DMS153 (cell line): ENCODE measurements around the gene ZNF792.
"Not testable (repeated sequence)": the region's sequence is repeated elsewhere in the genome, so short reads cannot be mapped to it uniquely, and the experiment has no call there.

ENCODE experiments used
- DNase-seq: peaks from one replicate; lab custom pipeline; 2025; lab: John Stamatoyannopoulos, UW

ZNF792 gene

GRCh38 chr19:34998777-34999497 lies 34.9 kb upstream of the ZNF792 start:
- DNase-seq, result no peak

- DNase-seq, result not testable (repeated sequence)
Observed at GRCh38 chr19:34998224-34998623, 34.2 kb upstream of the ZNF792 start.

- DNase-seq, result no peak
Observed at GRCh38 chr19:34997071-34997617, 33.1 kb upstream of the ZNF792 start.

- no peak for DNase-seq
Observed at GRCh38 chr19:34995551-34995950, 31.5 kb upstream of the ZNF792 start.

- DNase-seq, result peak; percentile 55
Observed at GRCh38 chr19:34994643-34995541, 30.9 kb upstream of the ZNF792 start.

- DNase-seq, result no peak
Observed at GRCh38 chr19:34994286-34994642, 30.2 kb upstream of the ZNF792 start.

GRCh38 chr19:34992582-34992981 lies 28.6 kb upstream of the ZNF792 start:
- not testable (repeated sequence) for DNase-seq

- no peak for DNase-seq
Observed at GRCh38 chr19:34991542-34992333, 27.7 kb upstream of the ZNF792 start.

GRCh38 chr19:34990578-34991192 lies 26.7 kb upstream of the ZNF792 start:
- DNase-seq, result no peak

GRCh38 chr19:34989298-34989697 lies 25.3 kb upstream of the ZNF792 start:
- no peak for DNase-seq

GRCh38 chr19:34988119-34988518 lies 24.1 kb upstream of the ZNF792 start:
- no peak for DNase-seq

- no peak for DNase-seq
Observed at GRCh38 chr19:34985249-34986022, 21.4 kb upstream of the ZNF792 start.

- DNase-seq, result no peak
Observed at GRCh38 chr19:34984287-34984686, 20.3 kb upstream of the ZNF792 start.

- DNase-seq, result no peak
Observed at GRCh38 chr19:34983786-34984185, 19.8 kb upstream of the ZNF792 start.

GRCh38 chr19:34982275-34982674 lies 18.2 kb upstream of the ZNF792 start:
- DNase-seq, result no peak

GRCh38 chr19:34979819-34980640 lies 16.0 kb upstream of the ZNF792 start:
- DNase-seq, result no peak

- DNase-seq, result no peak
Observed at GRCh38 chr19:34976611-34977010, 12.6 kb upstream of the ZNF792 start.

GRCh38 chr19:34975056-34975455 lies 11.0 kb upstream of the ZNF792 start:
- no peak for DNase-seq

GRCh38 chr19:34974646-34975045 lies 10.6 kb upstream of the ZNF792 start:
- no peak for DNase-seq

GRCh38 chr19:34972163-34972705 lies 8.2 kb upstream of the ZNF792 start:
- no peak for DNase-seq
